GM23248 (cell line): ENCODE measurements around the gene CTDP1. TPM values are rescaled to one million over a fixed set of nuclear protein-coding genes. Genes with fewer than 3 reads are reported as not detected.
A peak's percentile ranks its signal among the peaks of the same experiment; 100 is the strongest.

ENCODE experiments used
- DNase-seq: peaks from one replicate; pipeline ENCODE4 v3.0.0-alpha.2; 2015
- H2AFZ ChIP-seq: fragments of 200-600 bp; sonication (generic); 2 replicates; pipeline ENCODE4 v1.6.1; 2016; ENCODE audit warnings: antibody characterized with exemption
- H3F3A ChIP-seq: fragments of 200-600 bp; sonication (generic); 2 replicates; pipeline ENCODE4 v1.6.1; 2016; ENCODE audit warnings: mild to moderate bottlenecking, antibody characterized with exemption, mixed run types; ENCODE audit not compliant: insufficient read depth
- H3K27ac ChIP-seq: fragments of 200-600 bp; sonication (generic); 2 replicates; pipeline ENCODE4 v1.5.1; 2016; ENCODE audit warnings: mild to moderate bottlenecking
- H3K27me3 ChIP-seq: fragments of 200-600 bp; sonication (generic); replicated peaks from 2 replicates; pipeline ENCODE4 v1.6.1; 2016; ENCODE audit warnings: mild to moderate bottlenecking; ENCODE audit not compliant: insufficient read depth
- H3K36me3 ChIP-seq: fragments of 200-600 bp; sonication (generic); 2 replicates; pipeline ENCODE4 v1.6.1; 2016; ENCODE audit warnings: low read depth, mild to moderate bottlenecking
- H3K4me1 ChIP-seq: fragments of 200-600 bp; sonication (generic); 2 replicates; pipeline ENCODE4 v1.6.1; 2016; ENCODE audit warnings: mild to moderate bottlenecking; ENCODE audit not compliant: insufficient read depth
- H3K4me2 ChIP-seq: fragments of 200-600 bp; sonication (generic); one replicate; pipeline ENCODE4 v1.6.1; 2016; ENCODE audit warnings: mild to moderate bottlenecking; ENCODE audit not compliant: unreplicated experiment
- H3K4me3 ChIP-seq: fragments of 200-600 bp; sonication (generic); 2 replicates; pipeline ENCODE4 v1.5.1; 2016; ENCODE audit warnings: mild to moderate bottlenecking
- H3K79me2 ChIP-seq: fragments of 200-600 bp; sonication (generic); 2 replicates; pipeline ENCODE4 v1.6.1; 2016; ENCODE audit warnings: mild to moderate bottlenecking; ENCODE audit not compliant: insufficient read depth
- H3K9ac ChIP-seq: fragments of 200-600 bp; sonication (generic); 2 replicates; pipeline ENCODE4 v1.6.1; 2016; ENCODE audit warnings: mild to moderate bottlenecking
- H3K9me2 ChIP-seq: fragments of 200-600 bp; sonication (generic); 2 replicates; pipeline ENCODE4 v1.6.1; 2016; ENCODE audit warnings: mixed run types, mild to moderate bottlenecking, moderate library complexity; ENCODE audit not compliant: insufficient read depth
- H3K9me3 ChIP-seq: fragments of 200-600 bp; sonication (generic); one replicate; pipeline ENCODE4 v1.6.1; 2017; ENCODE audit warnings: low read depth
- H4K20me1 ChIP-seq: fragments of 200-600 bp; sonication (generic); 2 replicates; pipeline ENCODE4 v1.6.0; 2016; ENCODE audit not compliant: insufficient read depth
- EZH2 ChIP-seq: fragments of 200-600 bp; sonication (generic); IDR thresholded peaks from 2 replicates; pipeline ENCODE4 v1.6.1; 2018; ENCODE audit warnings: antibody characterized with exemption, mild to moderate bottlenecking; ENCODE audit not compliant: insufficient read depth, poor library complexity, severe bottlenecking
- EZH2phosphoT487 ChIP-seq: fragments of 200-600 bp; sonication (generic); IDR thresholded peaks from 2 replicates; pipeline ENCODE4 v1.6.1; 2018; ENCODE audit warnings: antibody characterized with exemption, moderate library complexity, mild to moderate bottlenecking, low read depth; ENCODE audit not compliant: insufficient read depth
- WGBS, 2 experiments: methylation state at CpG; one replicate each; pipeline ENCODE4 v1.1.6; 2015 to 2017; ENCODE audit warnings: low lambda C conversion rate in 2 of 2, low coverage in 1 of 2; ENCODE audit errors: missing lambda C conversion rate in 2 of 2; 5-methylcytosine and 5-hydroxymethylcytosine counted together
- in situ Hi-C: fragments of 300-500 bp; cut with MboI; formaldehyde crosslinking; loops from 2 replicates; pipeline ENCODE4 v1.15.0; 2020
- polyA plus RNA-seq: library from polyadenylated mRNA; unstranded; fragments of >200 nt; fragmentation: Nextera tagmentation; extraction: Ambion mirVana; gene quantifications from 2 replicates; pipeline ENCODE4 v1.2.1, GENCODE V29; 2016
- total RNA-seq: library from RNA; depleted of rRNA; stranded (reverse); fragments of >200 nt; shearing (Covaris generic); gene quantifications from 2 replicates; pipeline ENCODE4 v1.2.3, GENCODE V29; 2014

CTDP1 gene
- total and polyA plus RNA-seq, 2 experiments from 2014 or later: 6.7 to 26.0 TPM

DNA sequence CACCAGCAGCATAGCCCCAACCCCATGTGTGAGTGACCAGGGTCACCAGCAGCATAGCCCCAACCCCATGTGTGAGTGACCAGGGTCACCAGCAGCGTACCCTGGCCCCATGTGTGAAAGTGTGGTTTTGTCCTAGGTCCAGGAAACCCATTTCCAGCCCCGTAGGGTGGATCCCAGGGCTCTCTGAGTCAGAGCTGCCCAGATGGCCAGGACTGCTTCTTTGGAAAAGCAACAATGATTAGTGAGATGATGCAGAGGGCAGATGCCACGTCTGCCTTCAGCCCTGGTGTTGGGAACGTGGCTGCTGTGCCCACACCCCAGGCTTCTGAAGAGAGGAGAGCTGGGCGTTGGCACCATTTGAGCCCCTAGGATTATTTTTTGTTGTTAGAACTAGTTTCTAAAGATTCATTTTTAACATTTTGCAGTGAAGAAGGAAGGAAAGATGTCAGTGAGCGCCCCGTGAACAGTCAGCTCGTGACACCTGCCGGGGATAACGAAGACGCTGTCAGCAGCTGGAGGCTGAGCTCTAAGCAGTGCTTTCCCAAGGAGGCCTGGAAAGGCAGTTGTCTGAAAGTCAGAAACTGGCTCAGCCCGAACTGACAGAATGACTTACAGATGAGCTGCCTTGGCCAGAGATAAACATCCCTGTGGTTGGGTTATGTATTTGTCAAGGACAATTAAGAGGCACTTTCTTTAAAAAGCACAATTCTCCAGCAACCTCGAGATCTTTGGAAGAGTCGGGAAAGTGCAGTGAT, 86.1 kb downstream of the CTDP1 start:
- H3F3A ChIP-seq: no peaks in the 10 kb centered on the region
- TF ChIP-seq EZH2: no peak
- no peak for TF ChIP-seq EZH2phosphoT487
- H3K9me3 ChIP-seq: no peaks in the 10 kb centered on the region
- H3K4me1 ChIP-seq: peaks cover 4% of the 10 kb centered on the region
- H3K79me2 ChIP-seq: no peaks in the 10 kb centered on the region
- H3K9me2 ChIP-seq: no peaks in the 10 kb centered on the region
- peak overlapping the region; percentile 50 for H3K4me2 ChIP-seq
- peak overlapping the region; percentile 39 for H2AFZ ChIP-seq
- peak; percentile 75 for DNase-seq
- peak overlapping the region; percentile 76 for H3K9ac ChIP-seq
- peaks cover 16% of the 10 kb centered on the region; the same call in 1 of the 2 replicates for H3K27me3 ChIP-seq
- peak overlapping the region; percentile 23; the same call in 1 of the 2 replicates for H3K27ac ChIP-seq
- WGBS, 2 experiments: 1 to 4% methylated on average over 14 of the region's 14 CpGs
- H3K4me3 ChIP-seq: peak overlapping the region; percentile 17; the same call in 1 of the 2 replicates
- no peaks in the 10 kb centered on the region for H4K20me1 ChIP-seq
- in situ Hi-C loops: no loop called here
- H3K36me3 ChIP-seq: no peaks in the 10 kb centered on the region

DNA sequence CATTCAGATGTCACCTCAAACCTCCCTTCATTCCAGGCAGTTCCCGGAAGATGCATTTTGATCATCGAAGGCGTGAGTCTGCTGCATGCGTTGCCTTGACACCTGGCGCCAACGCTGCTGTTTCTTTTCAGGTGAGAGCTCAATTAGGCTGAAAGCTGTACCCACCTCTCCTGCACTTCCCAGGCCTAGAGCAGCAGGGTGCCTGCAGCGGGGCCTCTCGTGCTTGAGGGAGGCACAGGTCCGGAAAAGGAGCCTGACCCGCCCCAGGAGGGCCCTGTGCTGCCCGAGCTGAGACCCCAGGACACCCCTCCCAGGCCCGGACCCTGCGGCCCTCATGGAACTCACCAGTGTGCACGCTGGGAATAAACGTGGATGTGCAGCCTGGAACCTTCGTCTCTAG, 86.7 kb downstream of the CTDP1 start:
- in situ Hi-C loops: no loop called here
- Histone ChIP-seq H3K9me2 (no peaks in the 10 kb centered on the region), H3K36me3 (no peaks in the 10 kb centered on the region), H3K27ac (no peak overlapping the region), H3K79me2 (no peaks in the 10 kb centered on the region), H3K27me3 (peaks cover 16% of the 10 kb centered on the region; the same call in 1 of the 2 replicates), H3K4me2 (peak overlapping the region; percentile 50), H2AFZ (peak overlapping the region; percentile 39; the same call in 1 of the 2 replicates), H3K9me3 (no peaks in the 10 kb centered on the region), H3K9ac (no peak overlapping the region), H4K20me1 (no peaks in the 10 kb centered on the region), H3K4me3 (no peak overlapping the region), H3F3A (no peaks in the 10 kb centered on the region), H3K4me1 (peaks cover 4% of the 10 kb centered on the region)
- TF ChIP-seq EZH2 (no peak), EZH2phosphoT487 (no peak)
- 41 to 47% methylated on average over 14 to 16 of the region's 16 CpGs for WGBS, 2 experiments
- no peak for DNase-seq

DNA sequence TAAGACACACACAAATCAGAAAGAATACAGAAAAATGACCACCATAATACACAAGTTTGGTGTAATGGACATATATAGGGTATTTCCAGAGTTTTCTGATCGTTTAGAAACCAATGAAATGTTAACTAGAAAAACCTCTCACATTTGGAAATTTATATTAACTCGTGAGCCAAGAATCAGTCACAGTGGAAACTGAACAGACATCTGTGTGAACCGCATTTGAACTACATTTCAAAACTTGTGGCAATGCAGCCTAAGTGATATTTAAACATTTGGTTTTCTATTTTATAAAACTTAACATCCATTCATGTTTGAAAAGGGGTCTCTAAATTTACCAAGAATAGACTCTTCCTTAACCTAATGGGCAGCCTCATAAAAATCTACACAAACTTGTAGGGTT, 89.1 kb downstream of the CTDP1 start:
- Histone ChIP-seq H3K4me3 (no peak overlapping the region), H3K27ac (no peak overlapping the region), H3K79me2 (no peaks in the 10 kb centered on the region), H4K20me1 (no peaks in the 10 kb centered on the region), H3K9ac (no peak overlapping the region), H3F3A (no peaks in the 10 kb centered on the region), H3K9me2 (no peaks in the 10 kb centered on the region), H3K4me1 (peaks cover 4% of the 10 kb centered on the region), H3K4me2 (no peak overlapping the region), H3K36me3 (no peaks in the 10 kb centered on the region), H2AFZ (no peak overlapping the region), H3K27me3 (peaks cover 16% of the 10 kb centered on the region; the same call in 1 of the 2 replicates), H3K9me3 (no peaks in the 10 kb centered on the region)
- TF ChIP-seq EZH2phosphoT487: no peak
- no peak for TF ChIP-seq EZH2
- 9 to 15% methylated on average over 3 of the region's 3 CpGs for WGBS, 2 experiments
- in situ Hi-C loops: no loop called here
- DNase-seq: no peak

DNA sequence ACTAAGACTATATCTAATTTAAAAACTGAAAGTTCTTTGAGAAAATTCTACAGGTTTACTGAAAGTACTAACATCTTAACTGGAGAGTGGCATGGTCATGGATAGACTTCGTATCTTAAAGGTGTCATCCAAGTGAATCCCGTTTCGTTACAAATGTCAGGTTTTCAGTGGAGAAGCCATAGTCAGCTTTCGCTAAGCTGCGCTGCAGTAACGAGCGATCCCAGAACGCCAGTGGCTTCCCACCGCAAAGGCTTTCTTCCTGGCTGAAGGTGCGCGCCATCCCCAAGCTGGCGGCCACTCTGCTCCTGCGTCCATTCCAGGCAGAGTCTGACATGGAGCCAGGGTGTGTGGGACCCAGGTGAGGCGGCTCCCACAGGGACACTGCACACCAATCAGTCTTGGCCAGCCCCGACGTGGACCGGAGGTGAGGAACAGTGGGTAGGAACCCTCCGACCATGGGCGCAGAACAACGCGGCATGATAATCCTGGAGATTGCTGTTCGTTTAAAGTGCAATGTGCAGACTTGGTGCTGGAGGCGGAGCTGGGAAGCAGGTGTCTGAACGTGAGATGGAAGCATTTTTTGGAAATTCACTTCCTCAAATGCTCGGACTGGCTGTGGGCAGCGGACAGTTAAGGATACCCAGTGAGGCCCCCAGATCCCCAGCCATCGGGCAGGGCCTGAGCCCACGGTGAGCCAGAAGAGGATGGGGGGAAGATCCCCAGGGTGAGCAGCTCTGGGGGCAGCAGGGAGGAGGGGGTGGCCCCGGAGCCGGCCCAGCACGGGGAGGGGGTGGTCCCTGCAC, 90.3 kb downstream of the CTDP1 start:
- H3F3A ChIP-seq: no peaks in the 10 kb centered on the region
- no peaks in the 10 kb centered on the region for H3K36me3 ChIP-seq
- in situ Hi-C loops: no loop called here
- no peak overlapping the region for H3K4me3 ChIP-seq
- WGBS, 2 experiments: 75 to 77% methylated on average over 29 to 31 of the region's 31 CpGs
- no peak for DNase-seq
- H3K27me3 ChIP-seq: peaks cover 16% of the 10 kb centered on the region; the same call in 1 of the 2 replicates
- no peak overlapping the region for H3K9ac ChIP-seq
- peaks cover 4% of the 10 kb centered on the region for H3K4me1 ChIP-seq
- H3K9me2 ChIP-seq: no peaks in the 10 kb centered on the region
- no peak overlapping the region for H3K4me2 ChIP-seq
- TF ChIP-seq EZH2phosphoT487: no peak
- TF ChIP-seq EZH2: no peak
- no peak overlapping the region for H2AFZ ChIP-seq
- no peaks in the 10 kb centered on the region for H3K79me2 ChIP-seq
- H3K9me3 ChIP-seq: no peaks in the 10 kb centered on the region
- no peaks in the 10 kb centered on the region for H4K20me1 ChIP-seq
- no peak overlapping the region for H3K27ac ChIP-seq
